Natural killer cell (primary cell): ENCODE data around the gene CFL2. TPM values are rescaled to one million over a fixed set of nuclear protein-coding genes. Genes with fewer than 3 reads are reported as not detected.

Source experiments
- ATAC-seq, 3 donors: fragments of 150-1000 bp in 2 of 3; fragments of 200-7000 bp in 1 of 3; cut with Tn5 transposase; 1 replicate in 1 of 3; 2 replicates in 2 of 3; pipeline ENCODE4 v1.10.0; 2021; ENCODE audit warnings: mild to moderate bottlenecking in 2 of 3, moderate library complexity in 2 of 3
- DNase-seq, 2 donors: peaks; one replicate each; pipeline versions ENCODE4 v3.0.0 to v3.0.0-alpha.2; 2013 to 2021; ENCODE audit warnings: mixed read lengths in 1 of 2
- H3K27ac ChIP-seq: one replicate; pipeline ENCODE4 v1.5.1; 2013; ENCODE audit warnings: mild to moderate bottlenecking, low read length
- H3K27me3 ChIP-seq: one replicate; pipeline ENCODE4 v1.6.1; 2013; ENCODE audit warnings: low read length; ENCODE audit not compliant: control insufficient read depth, insufficient read depth
- H3K36me3 ChIP-seq: one replicate; pipeline ENCODE4 v1.6.1; 2013; ENCODE audit warnings: low read length; ENCODE audit not compliant: control insufficient read depth, insufficient read depth
- H3K4me1 ChIP-seq: one replicate; pipeline ENCODE4 v1.6.1; 2013; ENCODE audit warnings: low read length; ENCODE audit not compliant: control insufficient read depth, insufficient read depth
- H3K4me3 ChIP-seq: one replicate; pipeline ENCODE4 v1.5.1; 2013; ENCODE audit warnings: low read length
- H3K9me3 ChIP-seq: one replicate; pipeline ENCODE4 v1.6.1; 2013; ENCODE audit warnings: low read length; ENCODE audit not compliant: control insufficient read depth, insufficient read depth
- H3K27ac Mint-ChIP-seq, 2 donors: one replicate each; pipeline ENCODE4 v1.8.0; 2022; ENCODE audit warnings: mild to moderate bottlenecking in 2 of 2, mixed read lengths in 2 of 2, moderate library complexity in 1 of 2
- H3K27me3 Mint-ChIP-seq, 2 donors: one replicate each; pipeline ENCODE4 v1.8.0; 2022; ENCODE audit warnings: low read depth in 2 of 2, mixed read lengths in 2 of 2
- H3K36me3 Mint-ChIP-seq: one replicate; pipeline ENCODE4 v1.8.0; 2022; ENCODE audit warnings: mixed read lengths
- H3K4me1 Mint-ChIP-seq, 2 donors: one replicate each; pipeline ENCODE4 v1.8.0; 2022; ENCODE audit warnings: mixed read lengths in 2 of 2
- H3K4me3 Mint-ChIP-seq: one replicate; pipeline ENCODE4 v1.8.0; 2022; ENCODE audit warnings: mild to moderate bottlenecking, moderate library complexity, mixed read lengths
- H3K9me3 Mint-ChIP-seq, 2 donors: one replicate each; pipeline ENCODE4 v1.8.0; 2022; ENCODE audit warnings: mixed read lengths in 2 of 2
- WGBS: methylation state at CpG from one replicate; pipeline ENCODE4 v1.1.7; 2013; ENCODE audit warnings: missing lambda C conversion rate; ENCODE audit not compliant: insufficient coverage; 5-methylcytosine and 5-hydroxymethylcytosine counted together
- intact Hi-C: fragments of 100-400 bp; cut with micrococcal nuclease; formaldehyde crosslinking; loops from one replicate; pipeline ENCODE4 v1.14.2; 2022
- total RNA-seq, 4 donors: library from RNA; stranded (reverse); fragments of 120-200 nt in 1 of 4; gene quantifications; one replicate each; pipeline versions ENCODE4 v1.2.3 to v1.2.4, GENCODE V29; 2013 to 2022
- TF ChIP-seq, protein P1 (sequence below): fragments of 200-600 bp; IDR thresholded peaks from one replicate; pipeline ENCODE4 v1.8.0; 2022; ENCODE audit warnings: antibody characterized with exemption

The CFL2 gene
- total RNA-seq, 3 donors from 2014 or later (not counting 1 experiment from before 2014, with no cell fraction given), result 22.5 to 30.3 (median 25.7) TPM

- Mint-ChIP-seq H3K4me1 (no peaks in the 10 kb centered on the region), H3K27ac (no peak overlapping the region), H3K9me3 (no peaks in the 10 kb centered on the region), H3K27me3 (peaks cover 0 to 8% of the 10 kb centered on the region in 2 donors), H3K4me3 (no peak overlapping the region), H3K36me3 (no peaks in the 10 kb centered on the region)
- intact Hi-C loops, result no loop called here
- no peak for DNase-seq
- 96% methylated on average over 3 of the region's 3 CpGs for WGBS
- H3K27ac ChIP-seq, result no peak overlapping the region
- H3K4me1 ChIP-seq, result no peaks in the 10 kb centered on the region
- no peak for ATAC-seq
- TF ChIP-seq, protein P1, sequence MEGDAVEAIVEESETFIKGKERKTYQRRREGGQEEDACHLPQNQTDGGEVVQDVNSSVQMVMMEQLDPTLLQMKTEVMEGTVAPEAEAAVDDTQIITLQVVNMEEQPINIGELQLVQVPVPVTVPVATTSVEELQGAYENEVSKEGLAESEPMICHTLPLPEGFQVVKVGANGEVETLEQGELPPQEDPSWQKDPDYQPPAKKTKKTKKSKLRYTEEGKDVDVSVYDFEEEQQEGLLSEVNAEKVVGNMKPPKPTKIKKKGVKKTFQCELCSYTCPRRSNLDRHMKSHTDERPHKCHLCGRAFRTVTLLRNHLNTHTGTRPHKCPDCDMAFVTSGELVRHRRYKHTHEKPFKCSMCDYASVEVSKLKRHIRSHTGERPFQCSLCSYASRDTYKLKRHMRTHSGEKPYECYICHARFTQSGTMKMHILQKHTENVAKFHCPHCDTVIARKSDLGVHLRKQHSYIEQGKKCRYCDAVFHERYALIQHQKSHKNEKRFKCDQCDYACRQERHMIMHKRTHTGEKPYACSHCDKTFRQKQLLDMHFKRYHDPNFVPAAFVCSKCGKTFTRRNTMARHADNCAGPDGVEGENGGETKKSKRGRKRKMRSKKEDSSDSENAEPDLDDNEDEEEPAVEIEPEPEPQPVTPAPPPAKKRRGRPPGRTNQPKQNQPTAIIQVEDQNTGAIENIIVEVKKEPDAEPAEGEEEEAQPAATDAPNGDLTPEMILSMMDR, result no peak
- no peaks in the 10 kb centered on the region for H3K9me3 ChIP-seq
- H3K36me3 ChIP-seq, result no peaks in the 10 kb centered on the region
- H3K4me3 ChIP-seq, result no peak overlapping the region
- H3K27me3 ChIP-seq, result no peaks in the 10 kb centered on the region
Measured at GRCh38 chr14:34733245-34733644, 18.9 kb upstream of the CFL2 start.

DNA sequence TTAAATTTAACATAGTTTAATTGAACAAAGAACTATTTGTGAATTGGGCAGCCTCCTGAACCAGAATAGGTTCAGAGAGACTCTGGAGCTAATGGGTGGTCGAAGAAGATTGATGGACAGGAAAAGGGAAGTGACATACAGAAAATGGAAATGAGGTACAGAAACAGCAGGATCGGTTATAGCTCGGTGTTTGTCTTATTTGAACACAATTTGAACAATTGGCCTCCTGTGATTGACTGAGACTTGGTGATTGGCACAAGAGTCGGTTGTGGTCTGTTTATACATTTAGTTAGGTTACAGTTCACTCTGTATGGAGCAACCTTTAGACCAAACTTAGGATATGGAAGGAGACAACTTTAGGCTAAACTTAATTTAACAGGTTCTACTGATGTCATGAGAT is 18.4 kb upstream of the CFL2 start:
- Histone ChIP-seq H3K4me3 (no peak overlapping the region), H3K27ac (no peak overlapping the region), H3K9me3 (no peaks in the 10 kb centered on the region), H3K4me1 (no peaks in the 10 kb centered on the region), H3K27me3 (no peaks in the 10 kb centered on the region), H3K36me3 (no peaks in the 10 kb centered on the region)
- no peak for DNase-seq
- TF ChIP-seq, protein P1, result no peak
- 74% methylated on average over 4 of the region's 4 CpGs for WGBS
- Mint-ChIP-seq H3K4me1 (no peaks in the 10 kb centered on the region), H3K27me3 (peaks cover 0 to 8% of the 10 kb centered on the region in 2 donors), H3K36me3 (no peaks in the 10 kb centered on the region), H3K9me3 (no peaks in the 10 kb centered on the region), H3K27ac (no peak overlapping the region), H3K4me3 (no peak overlapping the region)
- intact Hi-C loops, result no loop called here
- no peak for ATAC-seq

GRCh38 chr14:34723867-34724266 is 9.5 kb upstream of the CFL2 start:
- no peaks in the 10 kb centered on the region for H3K9me3 ChIP-seq
- TF ChIP-seq, protein P1, result no peak
- H3K27me3 ChIP-seq, result no peaks in the 10 kb centered on the region
- no peak overlapping the region for H3K27ac ChIP-seq
- intact Hi-C loops, result loop anchor here (1.0 to 5.0 kb wide), 2 partner anchors 52 to 392 kb away; no protein-coding TSS in a partner anchor
- no peaks in the 10 kb centered on the region for H3K36me3 Mint-ChIP-seq
- DNase-seq (no peak), ATAC-seq (no peak)
- no peaks in the 10 kb centered on the region for H3K36me3 ChIP-seq
- WGBS, result 100% methylated on average over 2 of the region's 3 CpGs
- H3K9me3 Mint-ChIP-seq, result no peaks in the 10 kb centered on the region
- H3K27ac Mint-ChIP-seq, result no peak overlapping the region
- peaks cover 0 to 4% of the 10 kb centered on the region in 2 donors for H3K27me3 Mint-ChIP-seq
- H3K4me1 ChIP-seq, result no peaks in the 10 kb centered on the region
- H3K4me3 ChIP-seq, result no peak overlapping the region
- H3K4me1 Mint-ChIP-seq, result peaks cover 0 to 6% of the 10 kb centered on the region in 2 donors
- no peak overlapping the region for H3K4me3 Mint-ChIP-seq
